H4 (cell line): Measurements from ENCODE around the gene MX1. TPM values are rescaled to one million over a fixed set of nuclear protein-coding genes. Genes with fewer than 3 reads are reported as not detected.
"Not testable (repeated sequence)": the region's sequence is repeated elsewhere in the genome, so short reads cannot be mapped to it uniquely, and the experiment has no call there.

Experiments used
- DNase-seq: peaks from one replicate; pipeline ENCODE4 v3.0.0-alpha.2; 2015; ENCODE audit warnings: low spot score
- total RNA-seq: library from RNA; depleted of rRNA; stranded (reverse); fragments of >200 nt; shearing (Covaris generic); gene quantifications from 2 replicates; pipeline ENCODE4 v1.2.3, GENCODE V29; 2014

Gene MX1
- total RNA-seq, 1 experiment from 2014 or later: 38.8 TPM

GRCh38 chr21:41407541-41408460 is 18.2 kb upstream of the MX1 start:
- no peak for DNase-seq

DNA sequence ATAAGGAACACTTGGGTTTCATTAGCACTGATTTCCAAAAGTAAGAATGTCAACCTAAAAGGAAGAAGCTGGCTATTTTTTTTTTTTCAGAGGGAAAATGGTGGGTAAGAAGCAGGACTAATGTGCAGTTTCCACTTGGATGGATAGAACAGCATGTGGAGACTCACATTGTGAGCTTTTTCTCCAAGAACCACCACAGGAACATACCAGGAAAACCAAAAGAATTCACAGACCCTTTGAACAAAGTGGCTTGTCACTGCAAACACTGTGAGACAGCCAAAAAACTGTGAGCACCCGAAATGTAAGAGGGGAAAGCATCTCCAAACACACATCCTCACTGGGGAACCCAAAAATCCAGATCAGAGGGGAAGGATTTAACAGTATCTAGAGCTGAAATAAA is 15.7 kb upstream of the MX1 start:
- DNase-seq: no peak

DNA sequence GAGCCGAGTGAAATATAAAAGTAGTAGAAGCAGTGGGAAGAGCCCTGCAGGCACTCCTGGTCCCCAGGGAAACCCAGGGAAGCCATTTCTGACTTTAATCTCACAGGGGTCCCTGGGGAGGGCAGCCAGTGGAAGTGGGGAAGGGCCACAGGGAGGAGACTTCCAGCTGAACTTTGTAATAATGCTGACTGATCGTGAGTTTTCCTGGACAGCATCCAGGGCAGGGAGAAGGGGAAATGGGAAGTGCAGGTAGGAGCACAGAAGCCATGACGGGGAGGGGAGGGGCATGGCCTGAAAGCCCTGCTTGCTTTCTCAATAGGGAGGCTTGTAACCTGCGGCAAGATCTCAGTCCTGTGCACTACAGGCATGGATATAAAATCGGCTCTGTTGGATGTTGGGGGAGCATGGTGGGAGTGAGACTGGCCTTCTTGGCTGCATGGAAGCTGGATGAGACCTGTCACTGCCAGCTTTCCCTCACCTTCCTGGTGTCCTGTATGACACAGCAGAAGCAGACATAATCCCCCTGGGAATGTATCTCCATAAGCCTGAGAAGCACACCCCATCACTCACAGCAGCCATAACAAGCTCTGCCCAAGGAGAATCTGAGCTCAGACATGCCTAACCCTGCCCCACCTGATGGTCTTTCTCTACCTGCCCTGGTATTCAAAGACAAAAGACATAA is 15.1 kb upstream of the MX1 start:
- DNase-seq: no peak

DNA sequence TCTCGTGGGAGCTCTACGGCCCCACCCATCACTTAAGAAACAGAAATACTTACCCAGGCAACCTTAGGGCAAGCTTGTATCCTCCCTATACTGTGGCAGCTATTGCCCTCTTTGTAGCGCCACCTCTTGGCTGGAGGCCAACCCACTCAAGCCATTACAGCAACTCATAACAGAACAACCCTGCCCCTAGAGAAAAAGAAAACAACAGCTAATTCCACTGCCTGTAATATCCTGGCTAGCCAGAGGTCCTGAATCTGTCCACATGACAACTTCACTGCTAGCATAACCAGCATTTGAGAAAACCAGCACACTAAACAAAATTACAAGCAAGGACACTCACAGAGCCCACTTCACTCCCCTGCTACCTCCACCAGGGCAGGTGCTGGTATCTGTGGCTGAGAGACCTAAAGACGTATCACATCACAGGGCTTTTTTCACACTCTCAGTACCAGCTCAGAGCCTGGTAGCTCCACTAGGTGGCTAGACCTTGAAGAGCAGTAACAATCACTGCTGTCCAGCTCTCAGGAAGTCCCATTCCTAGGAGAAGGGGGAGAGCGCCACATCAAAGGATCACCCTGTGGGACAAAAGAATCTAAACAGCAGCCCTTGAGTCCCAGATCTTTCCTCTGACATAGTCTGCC is 14.5 kb upstream of the MX1 start:
- peak; percentile 54 for DNase-seq

DNA sequence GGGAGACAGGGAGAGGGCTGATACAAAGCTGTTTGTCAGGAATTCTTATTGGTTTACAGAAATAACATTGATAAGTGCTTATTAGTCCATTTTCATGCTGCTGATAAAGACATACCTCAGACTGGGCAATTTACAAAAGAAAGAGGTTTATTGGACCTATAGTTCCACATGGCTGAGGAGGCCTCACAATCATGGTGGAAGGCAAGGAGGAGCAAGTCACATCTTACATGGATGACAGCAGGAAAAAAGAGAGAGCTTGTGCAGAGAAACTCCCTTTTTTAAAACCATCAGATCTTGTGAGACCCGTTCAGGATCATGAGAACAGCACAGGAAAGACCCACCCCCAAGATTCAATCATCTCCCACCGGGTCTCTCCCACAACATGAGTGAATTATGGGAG is 8.5 kb upstream of the MX1 start:
- DNase-seq: not testable (repeated sequence)

DNA sequence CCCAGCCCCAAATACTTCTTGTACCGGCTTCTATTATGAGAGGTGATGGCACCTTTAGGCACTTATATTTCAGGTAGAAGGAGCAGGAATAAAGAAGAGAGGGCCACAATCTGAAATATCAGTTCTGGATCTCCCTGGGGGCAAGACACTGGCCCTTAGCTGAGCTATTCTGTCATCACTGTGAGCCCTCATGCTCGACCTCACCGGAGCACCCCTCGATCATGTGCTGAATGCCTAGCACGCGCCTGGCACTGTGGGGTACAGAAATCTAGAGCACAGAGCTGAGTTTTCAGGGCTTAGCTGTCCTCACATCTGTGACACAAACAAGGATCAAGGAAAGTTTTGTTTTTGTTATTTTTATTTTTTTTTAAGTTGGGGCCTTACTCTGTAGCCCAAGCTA is 7.6 kb upstream of the MX1 start:
- DNase-seq: no peak

- DNase-seq: no peak
Observed at GRCh38 chr21:41418956-41419680, 6.9 kb upstream of the MX1 start.

DNA sequence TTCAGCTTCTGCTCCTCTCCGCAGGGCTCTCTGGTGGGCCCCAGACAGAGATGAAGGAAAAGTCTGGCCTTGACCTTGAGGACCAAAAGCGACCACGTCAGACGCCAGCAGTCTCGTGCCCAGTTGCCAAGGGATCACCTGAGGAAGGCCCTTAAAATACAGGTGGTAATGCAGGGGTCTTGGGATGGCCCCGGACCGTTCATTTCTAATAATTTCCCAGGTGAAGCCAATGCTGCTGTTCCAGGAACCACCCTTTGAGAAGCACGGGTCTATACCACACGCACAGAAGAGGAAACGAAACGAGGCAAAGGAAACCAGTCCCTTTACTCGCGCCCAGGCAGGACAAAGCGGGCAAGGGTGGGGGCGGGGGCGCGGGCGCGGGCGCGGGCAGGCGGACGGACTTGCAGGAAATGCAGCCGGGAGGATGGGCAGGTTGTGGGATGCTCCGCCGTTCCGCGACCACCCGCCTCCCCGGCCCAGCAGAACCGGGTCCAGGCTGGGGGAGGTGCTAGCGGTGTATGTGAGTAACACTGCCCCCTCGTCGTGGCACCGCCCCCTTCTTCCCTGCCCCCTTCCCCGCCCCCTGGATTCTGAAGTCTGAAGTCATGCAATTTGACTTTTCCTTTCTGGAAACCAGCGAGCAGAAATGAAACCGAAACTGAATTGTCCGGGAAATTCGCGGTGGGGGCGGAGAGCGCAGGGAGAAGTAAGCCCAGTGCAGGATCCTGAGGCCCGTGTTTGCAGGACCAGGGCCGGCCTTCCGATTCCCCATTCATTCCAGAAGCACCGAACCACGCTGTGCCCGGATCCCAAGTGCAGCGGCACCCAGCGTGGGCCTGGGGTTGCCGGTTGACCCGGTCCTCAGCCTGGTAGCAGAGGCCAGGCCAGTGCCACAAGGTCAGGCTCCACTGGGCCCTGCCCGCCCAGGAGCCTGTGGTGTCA is 5.8 kb upstream of the MX1 start:
- DNase-seq: peak; percentile 91

DNA sequence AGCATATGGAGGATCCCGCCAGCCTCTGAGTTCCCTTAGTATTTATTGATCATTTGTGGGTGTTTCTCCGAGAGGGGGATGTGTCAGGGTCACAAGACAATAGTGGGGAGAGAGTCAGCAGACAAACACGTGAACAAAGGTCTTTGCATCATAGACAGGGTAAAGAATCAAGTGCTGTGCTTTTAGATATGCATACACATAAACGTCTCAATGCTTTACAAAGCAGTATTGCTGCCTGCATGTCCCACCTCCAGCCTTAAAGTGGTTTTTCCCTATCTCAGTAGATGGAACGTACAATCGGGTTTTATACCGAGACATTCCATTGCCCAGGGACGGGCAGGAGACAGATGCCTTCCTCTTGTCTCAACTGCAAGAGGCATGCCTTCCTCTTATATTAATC is 5.0 kb upstream of the MX1 start:
- not testable (repeated sequence) for DNase-seq

GRCh38 chr21:41422546-41423304 is 3.3 kb upstream of the MX1 start:
- no peak for DNase-seq

DNA sequence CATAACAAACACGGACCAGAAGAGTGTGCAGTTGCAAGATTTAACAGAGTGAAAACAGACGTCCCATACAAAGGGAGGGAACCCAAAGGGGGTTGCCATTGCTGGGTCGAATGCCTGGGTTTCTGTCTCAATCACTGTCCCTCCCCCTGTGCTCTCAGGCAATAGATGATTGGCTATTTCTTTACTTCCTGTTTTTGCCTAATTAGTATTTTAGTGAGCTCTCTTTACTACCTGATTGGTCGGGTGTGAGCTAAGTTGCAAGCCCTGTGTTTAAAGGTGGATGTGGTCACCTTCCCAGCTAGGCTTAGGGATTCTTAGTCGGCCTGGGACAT is 2.8 kb upstream of the MX1 start:
- not testable (repeated sequence) for DNase-seq

DNA sequence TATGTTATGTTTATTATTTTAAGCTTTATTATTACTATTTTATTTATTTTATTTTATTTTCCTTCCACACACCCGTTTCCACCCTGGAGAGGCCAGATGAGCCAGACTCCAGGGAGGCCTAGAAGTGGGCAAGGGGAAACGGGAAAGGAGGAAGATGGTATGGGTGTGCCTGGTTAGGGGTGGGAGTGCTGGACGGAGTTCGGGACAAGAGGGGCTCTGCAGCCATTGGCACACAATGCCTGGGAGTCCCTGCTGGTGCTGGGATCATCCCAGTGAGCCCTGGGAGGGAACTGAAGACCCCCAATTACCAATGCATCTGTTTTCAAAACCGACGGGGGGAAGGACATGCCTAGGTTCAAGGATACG is 468 bp upstream of the MX1 start:
- DNase-seq: no peak

- no peak for DNase-seq
Observed at GRCh38 chr21:41426676-41427404, 801 bp downstream of the MX1 start.

GRCh38 chr21:41427556-41427955 is 1.5 kb downstream of the MX1 start:
- no peak for DNase-seq

DNA sequence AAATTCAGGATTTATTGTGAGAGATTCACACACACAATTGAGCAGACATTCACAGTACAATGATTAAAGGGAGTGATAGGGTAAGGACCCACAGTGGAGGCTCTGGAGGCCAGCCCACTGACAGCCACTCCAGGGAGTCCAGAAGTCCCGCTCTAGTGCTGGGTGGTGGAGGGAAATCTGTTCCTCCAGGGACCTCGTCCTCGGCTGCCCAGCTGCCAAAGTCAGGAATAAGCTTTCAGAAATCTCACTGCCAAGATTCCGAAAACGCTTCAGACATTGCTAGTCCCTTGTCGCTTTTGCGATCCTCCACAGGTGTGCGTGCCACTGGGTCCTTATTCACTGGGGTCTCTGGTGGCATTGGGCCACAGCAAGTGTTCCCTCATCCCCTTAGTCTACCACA is 2.3 kb downstream of the MX1 start:
- DNase-seq: no peak

GRCh38 chr21:41428847-41429246 is 2.8 kb downstream of the MX1 start:
- DNase-seq: no peak

GRCh38 chr21:41429305-41429704 is 3.3 kb downstream of the MX1 start:
- DNase-seq: no peak

- no peak for DNase-seq
Observed at GRCh38 chr21:41429925-41430491, 4.0 kb downstream of the MX1 start.
